Measurements from ENCODE around the gene KCTD7.

- TF ChIP-seq HMG20B (CRISPR knock-in tag; conservative IDR thresholded peaks at IDR 0.05) (no peak), EHMT2 (IDR thresholded peaks at IDR 0.05; ENCODE audit: borderline replicate concordance, low read depth, low read length) (no peak), SOX6 (IDR thresholded peaks at IDR 0.05) (no peak), SOX6 (CRISPR knock-in tag; IDR thresholded peaks at IDR 0.05) (no peak), ZMYM3 (CRISPR knock-in tag; IDR thresholded peaks at IDR 0.05) (no peak), CHCHD3 (CRISPR knock-in tag; IDR thresholded peaks at IDR 0.05) (no peak), SRF (IDR thresholded peaks at IDR 0.05; ENCODE audit: low read depth, low read length) (no peak), ZNF274 (CRISPR knock-in tag; IDR thresholded peaks at IDR 0.05) (no peak), HOXA7 (CRISPR knock-in tag; IDR thresholded peaks at IDR 0.05) (no peak), ATF3 (CRISPR knock-in tag; IDR thresholded peaks at IDR 0.05) (no peak)
Measured at GRCh38 chr7:66671034-66671433, 42.4 kb downstream of the KCTD7 start.

Data from HepG2 (cell line).